ENCODE measurements around the gene FADS1. TPM values are rescaled to one million over a fixed set of nuclear protein-coding genes. Genes with fewer than 3 reads are reported as not detected.

FADS1 gene
- total and polyA plus RNA-seq, 2 of the 8 experiments (the other 6 are each of a cell fraction or from before 2014, with no cell fraction given): 115 to 141 TPM

DNA sequence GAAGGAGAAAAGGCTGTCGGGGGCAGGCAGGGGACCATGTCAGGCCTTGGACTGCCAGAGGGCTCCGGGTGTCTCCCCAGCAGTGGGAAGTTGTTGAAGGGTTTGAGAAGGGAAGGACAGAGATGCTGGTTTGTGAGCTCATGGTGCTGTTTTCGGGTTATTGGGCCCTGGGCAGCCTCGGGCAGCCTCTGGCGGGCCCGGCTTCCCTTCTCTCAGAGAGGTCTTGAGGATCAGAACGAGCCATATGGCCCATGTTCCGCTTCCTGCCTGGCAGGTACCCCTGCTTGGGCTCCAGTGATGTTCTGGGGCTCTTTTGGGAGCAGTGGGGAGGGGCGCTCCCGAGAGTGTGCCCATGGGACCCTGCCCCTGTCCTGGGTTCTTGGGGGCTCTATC is 54.6 kb downstream of the FADS1 start:
- Histone ChIP-seq H3K4me2 (ENCODE audit: insufficient read depth in 1 of 2, low read depth in 2 of 2, low read length in 2 of 2) (no peak overlapping the region), H3K27ac (ENCODE audit: low read depth, low read length) (no peak overlapping the region)

More for the DNA sequence above, 54.6 kb downstream of the FADS1 start:
- Histone ChIP-seq H4K5ac (ENCODE audit: insufficient read length, low read depth, low read length) (no peak overlapping the region), H3K27me3 (replicated peaks in 1 of 4; ENCODE audit: control insufficient read depth in 3 of 4, extremely low read depth in 1 of 4, insufficient read depth in 3 of 4, low read length in 3 of 4) (no peaks in the 10 kb centered on the region), H3K9ac (replicated peaks in 1 of 4; ENCODE audit: extremely low read depth in 1 of 4, low read depth in 3 of 4, low read length in 3 of 4) (no peak overlapping the region), H3K18ac (ENCODE audit: extremely low read depth, low read length) (no peak overlapping the region), H2BK20ac (ENCODE audit: low read length) (no peak overlapping the region), H3K79me2 (ENCODE audit: control insufficient read depth in 1 of 2, insufficient read depth in 2 of 2, low read length in 2 of 2) (no peaks in the 10 kb centered on the region), H3K14ac (ENCODE audit: insufficient read length) (no peak overlapping the region), H3K23ac (ENCODE audit: insufficient read length) (no peak overlapping the region), H3K4me1 (replicated peaks in 1 of 4; ENCODE audit: control insufficient read depth in 3 of 4, insufficient read depth in 4 of 4, low read length in 3 of 4) (peaks cover 0 to 14% (median 7%) of the 10 kb centered on the region in 4 experiments; a peak in 6 of 7 replicates), H2AFZ (ENCODE audit: low read length) (no peak overlapping the region), H2BK15ac (ENCODE audit: low read length) (no peak overlapping the region), H3K9me3 (ENCODE audit: insufficient read depth in 2 of 2, low read depth in 1 of 2, low read length in 1 of 2) (no peaks in the 10 kb centered on the region), H4K91ac (replicated peaks; ENCODE audit: insufficient read length, low read length) (no peak overlapping the region), H2BK12ac (ENCODE audit: low read depth, low read length) (peak overlapping the region; percentile 60; the same call in 1 of the 2 replicates), H2BK120ac (replicated peaks; ENCODE audit: low read depth, low read length) (no peak overlapping the region), H3K4me3 (ENCODE audit: extremely low read depth in 1 of 4, insufficient read depth in 2 of 4, low read depth in 3 of 4, low read length in 4 of 4) (no peak overlapping the region), H4K8ac (ENCODE audit: extremely low read depth, insufficient read depth, low read length) (peak overlapping the region; percentile 57; the same call in 1 of the 2 replicates), H3K79me1 (ENCODE audit: low read depth, low read length) (no peaks in the 10 kb centered on the region), H3K23me2 (ENCODE audit: low read depth, low read length) (no peaks in the 10 kb centered on the region), H3K56ac (replicated peaks; ENCODE audit: insufficient read length, low read depth, low read length) (no peak overlapping the region), H3K4ac (replicated peaks; ENCODE audit: insufficient read length, low read depth, low read length) (no peak overlapping the region), H2BK5ac (ENCODE audit: low read depth, low read length) (no peak overlapping the region), H3K36me3 (ENCODE audit: control insufficient read depth in 2 of 4, insufficient read depth in 4 of 4, low read length in 3 of 4) (no peaks in the 10 kb centered on the region), H2AK5ac (ENCODE audit: low read depth, low read length) (no peak overlapping the region), H4K20me1 (replicated peaks in 1 of 2; ENCODE audit: control insufficient read depth in 1 of 2, insufficient read depth in 2 of 2, low read length in 2 of 2) (peaks cover 0 to 1% of the 10 kb centered on the region in 2 experiments)
- 86% methylated on average over 10 of the region's 10 CpGs; no CpG with 5 or more reads in 1 of the 2 experiments for WGBS, 2 experiments (ENCODE audit: extremely low coverage in 1 of 2, insufficient coverage in 1 of 2, insufficient read length in 1 of 2, insufficient replicate concordance in 2 of 2, low coverage in 1 of 2, low lambda C conversion rate in 2 of 2, missing lambda C conversion rate in 1 of 2)
- ChIA-PET CTCF (ENCODE audit: partially characterized antibody) (interaction anchor here (0.9 to 1.8 kb wide), 5 partner anchors 11 to 52 kb away, joined by 3 to 4 read pairs (median 4); no protein-coding TSS in a partner anchor), POLR2A (ENCODE audit: partially characterized antibody) (no interaction called here)
- TF ChIP-seq CHD2 (IDR thresholded peaks at IDR 0.05; ENCODE audit: low read length): no peak
- TF ChIP-seq NANOG (IDR thresholded peaks at IDR 0.05; ENCODE audit: insufficient read depth, low read depth, low read length, poor library complexity, severe bottlenecking): no peak
- no peak for TF ChIP-seq TBP (IDR thresholded peaks at IDR 0.05; ENCODE audit: low read depth, low read length)
- TF ChIP-seq HDAC6 (IDR thresholded peaks at IDR 0.05; ENCODE audit: low read depth, low read length): no peak
- TF ChIP-seq KDM1A (IDR thresholded peaks at IDR 0.05; ENCODE audit: borderline replicate concordance, low read length): no peak
- no peak for TF ChIP-seq SAP30 (IDR thresholded peaks at IDR 0.05; ENCODE audit: insufficient read depth, insufficient replicate concordance, low read length)
- TF ChIP-seq YY1 (IDR thresholded peaks at IDR 0.05; ENCODE audit: low read depth, low read length): no peak
- DNase-seq (ENCODE audit: low read depth in 1 of 2, low spot score in 2 of 2) (no peak), FAIRE-seq (no peak)
